Measurements from ENCODE around the gene HMCN2.

Gene HMCN2

GRCh38 chr9:130304116-130304515 lies 38.6 kb downstream of the HMCN2 start:
- no peak for DNase-seq (ENCODE audit: low read depth)
- H3K4me3 ChIP-seq (ENCODE audit: low read length) = no peak overlapping the region
- TF ChIP-seq CTCF (conservative IDR thresholded peaks at IDR 0.05; ENCODE audit: low read depth, low read length) = no peak

GRCh38 chr9:130304643-130305042 lies 39.1 kb downstream of the HMCN2 start:
- H3K4me3 ChIP-seq (ENCODE audit: low read length) = no peak overlapping the region
- DNase-seq (ENCODE audit: low read depth) = no peak
- no peak for TF ChIP-seq CTCF (conservative IDR thresholded peaks at IDR 0.05; ENCODE audit: low read depth, low read length)

- no peak for TF ChIP-seq CTCF (conservative IDR thresholded peaks at IDR 0.05; ENCODE audit: low read depth, low read length)
- DNase-seq (ENCODE audit: low read depth) = no peak
- H3K4me3 ChIP-seq (ENCODE audit: low read length) = no peak overlapping the region
Observed at GRCh38 chr9:130305381-130305780, 39.8 kb downstream of the HMCN2 start.

GRCh38 chr9:130306823-130307666 lies 41.5 kb downstream of the HMCN2 start:
- no peak overlapping the region for H3K4me3 ChIP-seq (ENCODE audit: low read length)
- no peak for DNase-seq (ENCODE audit: low read depth)
- TF ChIP-seq CTCF (conservative IDR thresholded peaks at IDR 0.05; ENCODE audit: low read depth, low read length) = no peak

GRCh38 chr9:130307667-130307943 lies 42.0 kb downstream of the HMCN2 start:
- no peak overlapping the region for H3K4me3 ChIP-seq (ENCODE audit: low read length)
- no peak for TF ChIP-seq CTCF (conservative IDR thresholded peaks at IDR 0.05; ENCODE audit: low read depth, low read length)
- DNase-seq (ENCODE audit: low read depth) = no peak

GRCh38 chr9:130308081-130308571 lies 42.6 kb downstream of the HMCN2 start:
- DNase-seq (ENCODE audit: low read depth) = no peak
- no peak overlapping the region for H3K4me3 ChIP-seq (ENCODE audit: low read length)
- TF ChIP-seq CTCF (conservative IDR thresholded peaks at IDR 0.05; ENCODE audit: low read depth, low read length) = no peak

Measured in retinal pigment epithelial cell (primary cell).